GM12891 (cell line): ENCODE results near the gene TGM4.
"Not testable (repeated sequence)": the region's sequence is repeated elsewhere in the genome, so short reads cannot be mapped to it uniquely, and the experiment has no call there.

Experiments used
- DNase-seq: peaks from one replicate; pipeline ENCODE4 v3.0.0; 2011; ENCODE audit warnings: low spot score; ENCODE audit not compliant: insufficient read length
- FAIRE-seq: peaks from 2 replicates; lab custom pipeline; 2011; peaks lifted over from hg19 to GRCh38; lab: Jason Lieb, UNC
- PAX5 ChIP-seq: IDR thresholded peaks from 2 replicates; pipeline ENCODE4 v1.6.1; 2011; ENCODE audit warnings: low read length, moderate library complexity, mild to moderate bottlenecking; ENCODE audit not compliant: insufficient read depth, severe bottlenecking
- POLR2A ChIP-seq: IDR thresholded peaks from 2 replicates; pipeline ENCODE4 v1.6.1; 2011; ENCODE audit warnings: low read depth, low read length, control low read depth
- POLR2AphosphoS5 ChIP-seq: IDR thresholded peaks from 2 replicates; pipeline ENCODE4 v1.6.1; 2011; ENCODE audit warnings: low read depth, low read length, control low read depth
- POU2F2 ChIP-seq: IDR thresholded peaks from 2 replicates; pipeline ENCODE4 v1.6.1; 2011; ENCODE audit warnings: low read depth, mild to moderate bottlenecking, control low read depth, low read length, moderate library complexity
- SPI1 ChIP-seq: IDR thresholded peaks from 2 replicates; pipeline ENCODE4 v1.6.1; 2011; ENCODE audit warnings: low read depth, low read length, control low read depth
- TAF1 ChIP-seq: IDR thresholded peaks from 2 replicates; pipeline ENCODE4 v1.6.1; 2011; ENCODE audit warnings: low read depth, low read length, control low read depth

TGM4 gene

DNA sequence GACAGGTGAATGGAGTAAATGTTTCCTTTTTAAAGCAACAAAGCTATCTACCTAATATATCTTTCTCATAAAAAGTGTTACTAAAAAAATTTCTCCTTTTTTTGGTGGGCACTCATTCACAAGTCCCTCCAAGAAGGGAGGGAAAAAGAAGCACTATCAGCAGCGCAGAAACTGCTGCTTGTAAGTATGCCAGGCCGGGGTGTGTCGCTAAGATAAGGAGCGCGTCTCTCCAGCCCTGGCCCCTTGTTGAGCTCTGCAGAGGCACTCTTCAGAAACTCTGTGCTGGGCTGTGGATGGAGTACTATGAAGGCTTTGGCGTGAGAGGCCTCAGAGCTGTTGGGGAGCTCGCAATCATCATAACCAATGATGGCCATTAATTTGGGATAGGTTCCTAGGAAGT, 52.5 kb downstream of the TGM4 start:
- DNase-seq (no peak), FAIRE-seq (no peak)
- TF ChIP-seq POU2F2: no peak
- TF ChIP-seq TAF1: no peak
- no peak for TF ChIP-seq POLR2AphosphoS5
- TF ChIP-seq PAX5: no peak
- no peak for TF ChIP-seq POLR2A
- TF ChIP-seq SPI1: no peak

DNA sequence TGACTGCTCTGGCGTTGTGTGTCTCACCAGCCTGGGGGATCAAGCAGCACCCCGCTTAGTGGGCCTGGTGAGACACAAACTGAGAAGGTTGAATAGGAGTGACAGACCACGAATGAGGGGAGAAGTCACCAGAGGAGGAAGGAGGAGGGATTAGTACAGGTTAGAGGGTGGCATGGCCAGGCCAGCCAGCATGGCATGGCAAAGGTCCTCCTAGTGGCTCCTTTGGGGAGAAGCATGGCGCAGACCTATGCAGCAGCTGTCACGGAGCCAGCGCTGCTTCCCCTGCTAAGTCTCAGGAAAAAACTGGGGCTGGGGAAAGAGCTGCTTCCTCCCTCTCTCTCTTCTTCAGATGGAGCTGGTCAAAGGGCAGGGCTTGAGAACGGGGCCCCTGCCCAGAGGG, 53.0 kb downstream of the TGM4 start:
- DNase-seq: no peak
- TF ChIP-seq SPI1 (no peak), POLR2A (no peak), POLR2AphosphoS5 (no peak), TAF1 (no peak), PAX5 (no peak), POU2F2 (no peak)
- no peak for FAIRE-seq

DNA sequence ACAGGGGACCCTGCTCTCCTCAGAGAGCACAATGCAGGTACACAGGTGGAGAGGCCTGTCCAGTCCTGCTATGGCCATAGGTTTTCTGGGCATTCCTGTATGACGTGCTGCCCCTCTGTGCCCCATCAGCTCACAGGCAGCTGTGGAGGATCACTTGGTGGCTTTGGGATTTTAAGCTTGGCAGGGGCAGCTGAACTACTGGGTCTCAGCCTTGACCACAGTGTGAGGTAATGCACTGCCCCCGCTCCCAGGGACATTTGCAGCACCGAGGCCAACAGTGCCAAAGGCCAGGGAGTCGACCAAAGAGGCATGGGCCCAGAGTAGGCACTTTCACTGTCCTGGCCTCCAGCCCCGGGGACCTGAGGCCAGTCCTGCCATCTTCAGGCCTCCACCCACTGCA, 55.4 kb downstream of the TGM4 start:
- TF ChIP-seq TAF1 (no peak), POU2F2 (no peak), PAX5 (no peak), SPI1 (no peak), POLR2A (no peak), POLR2AphosphoS5 (no peak)
- DNase-seq: no peak
- FAIRE-seq: no peak

DNA sequence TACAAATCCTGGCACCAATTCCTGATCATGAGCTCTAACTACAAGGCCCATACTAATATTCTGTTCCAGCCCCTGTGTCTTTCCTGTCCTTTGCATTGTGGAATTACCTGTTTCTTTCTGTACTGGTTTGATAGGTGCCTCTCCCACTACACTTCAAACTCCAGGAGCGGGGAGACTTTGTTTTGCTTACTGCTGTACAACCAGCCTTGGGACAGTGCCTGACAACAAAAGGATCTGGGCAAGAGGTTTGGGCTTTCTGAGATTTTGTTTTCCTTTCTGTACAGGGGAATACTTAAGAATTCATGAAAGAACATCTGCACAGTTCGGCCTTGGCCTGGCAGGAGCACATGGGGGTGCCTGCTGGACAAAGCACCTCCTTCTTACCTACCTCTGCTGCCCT, 56.5 kb downstream of the TGM4 start:
- DNase-seq: no peak
- FAIRE-seq: no peak
- TF ChIP-seq TAF1 (no peak), POLR2AphosphoS5 (no peak), POU2F2 (no peak), PAX5 (no peak), POLR2A (no peak), SPI1 (no peak)

DNA sequence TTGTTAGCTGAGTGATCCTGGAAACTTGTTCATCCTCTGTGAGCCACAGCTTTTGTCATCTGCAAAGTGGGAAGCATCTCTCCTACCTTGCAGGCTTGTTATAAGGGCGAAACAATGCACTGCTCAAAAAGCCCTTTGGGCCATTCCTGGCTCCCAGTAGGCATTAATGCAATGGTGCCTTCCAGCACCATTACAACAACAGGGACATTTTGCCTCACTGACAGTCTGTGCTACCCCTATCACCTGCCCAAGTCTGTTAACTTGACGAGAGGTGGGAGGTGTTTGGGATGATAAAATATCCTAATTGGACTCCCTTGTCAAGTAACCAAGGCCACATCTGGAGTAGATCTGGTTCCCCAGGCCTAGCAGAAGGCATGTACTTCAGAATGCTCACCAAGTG, 57.4 kb downstream of the TGM4 start:
- TF ChIP-seq POU2F2: no peak
- no peak for TF ChIP-seq POLR2AphosphoS5
- TF ChIP-seq PAX5: no peak
- DNase-seq (no peak), FAIRE-seq (no peak)

DNA sequence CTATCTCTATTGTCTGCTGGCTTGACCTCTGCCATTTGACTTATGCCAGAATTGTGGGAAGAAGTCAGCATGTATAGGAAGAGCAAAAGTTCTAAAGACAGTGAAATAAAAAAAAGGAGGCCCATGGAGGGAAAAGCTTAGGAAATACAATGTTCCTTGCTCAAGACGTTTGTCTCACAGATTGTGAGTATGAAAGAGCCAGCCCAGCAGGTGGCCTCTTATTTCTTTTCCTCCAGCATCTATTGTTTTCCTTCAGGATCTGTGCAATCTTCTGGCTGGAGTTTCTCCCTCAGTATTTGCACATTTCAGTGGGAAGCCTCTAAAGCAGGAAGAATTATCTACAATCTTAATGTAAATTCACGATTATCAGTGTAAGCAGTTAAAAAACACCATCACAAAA, 57.9 kb downstream of the TGM4 start:
- no peak for FAIRE-seq
- DNase-seq: no peak

DNA sequence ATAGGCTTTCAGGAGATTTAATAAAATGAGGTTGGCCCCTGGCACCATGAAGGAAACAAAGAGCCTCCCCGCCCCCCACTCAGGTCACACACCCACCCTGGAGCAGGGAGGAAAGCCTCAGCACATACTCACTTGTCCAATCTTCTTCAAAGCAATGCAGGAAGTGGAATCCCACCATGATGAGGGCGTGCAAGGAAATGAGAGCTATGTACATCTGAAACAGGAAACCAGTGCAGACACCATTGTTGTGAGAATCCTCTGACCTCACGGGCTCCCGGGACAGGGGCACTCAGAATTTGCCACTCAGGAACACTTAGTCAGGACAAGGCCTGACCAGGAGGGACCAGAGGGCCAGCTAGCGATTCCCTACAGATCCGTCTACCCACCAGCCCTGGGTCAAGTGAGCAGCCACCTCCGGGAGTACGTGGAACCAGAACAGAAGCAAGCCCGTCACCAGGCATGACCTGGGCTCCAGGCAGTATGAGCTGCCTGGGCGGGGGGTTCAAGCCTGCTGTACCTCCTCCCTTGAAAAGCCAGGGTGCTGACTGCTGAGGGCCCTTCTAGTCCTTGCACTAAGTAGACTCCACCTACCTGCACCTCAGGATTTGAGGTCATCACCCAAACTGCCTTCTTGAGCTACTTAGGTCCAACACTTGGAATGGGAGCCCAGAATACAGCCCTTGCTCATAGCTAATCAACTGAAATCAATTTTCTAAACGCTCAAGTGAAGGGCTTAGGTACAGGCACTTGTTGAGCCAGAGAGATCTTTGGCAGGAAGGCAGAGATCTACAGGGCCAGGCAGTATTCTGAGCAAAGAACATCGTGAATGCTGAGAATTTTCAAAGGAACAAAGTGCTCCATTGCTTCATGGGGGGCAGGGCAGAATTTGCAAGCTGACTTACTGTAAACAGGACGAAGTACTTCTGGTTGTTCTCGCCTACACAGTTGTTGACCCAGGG, 58.9 kb downstream of the TGM4 start:
- FAIRE-seq (no peak), DNase-seq (no peak)
- TF ChIP-seq SPI1 (no peak), PAX5 (no peak), POU2F2 (no peak), POLR2A (no peak), TAF1 (no peak)

More for the DNA sequence above, 57.9 kb downstream of the TGM4 start:
- TF ChIP-seq POLR2A (no peak), TAF1 (no peak), PAX5 (no peak), SPI1 (no peak)

DNA sequence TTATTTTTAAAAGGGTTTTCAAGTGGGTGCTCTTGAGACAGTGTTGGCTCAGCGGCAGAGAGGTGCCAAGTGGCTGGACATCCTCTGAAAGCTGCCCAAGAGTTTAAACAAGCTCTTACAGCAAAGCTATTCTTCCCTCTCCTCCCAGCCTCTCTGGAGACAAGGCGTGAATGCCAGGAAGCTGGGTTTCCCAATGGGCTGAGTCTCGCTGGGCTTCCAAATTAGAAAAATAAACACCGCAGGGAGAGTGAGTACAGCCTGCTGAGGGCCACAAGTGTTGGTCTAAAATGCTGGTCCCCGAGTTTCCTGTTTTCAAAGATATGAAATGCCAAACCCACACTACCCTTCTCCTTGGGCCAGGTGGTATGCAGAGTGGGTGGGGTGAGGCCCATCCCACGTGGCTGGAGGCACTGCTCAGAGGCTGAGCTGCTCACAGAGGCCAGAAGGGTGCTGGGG, 65.2 kb downstream of the TGM4 start:
- TF ChIP-seq POLR2AphosphoS5: no peak
- TF ChIP-seq SPI1: no peak
- FAIRE-seq: no peak

DNA sequence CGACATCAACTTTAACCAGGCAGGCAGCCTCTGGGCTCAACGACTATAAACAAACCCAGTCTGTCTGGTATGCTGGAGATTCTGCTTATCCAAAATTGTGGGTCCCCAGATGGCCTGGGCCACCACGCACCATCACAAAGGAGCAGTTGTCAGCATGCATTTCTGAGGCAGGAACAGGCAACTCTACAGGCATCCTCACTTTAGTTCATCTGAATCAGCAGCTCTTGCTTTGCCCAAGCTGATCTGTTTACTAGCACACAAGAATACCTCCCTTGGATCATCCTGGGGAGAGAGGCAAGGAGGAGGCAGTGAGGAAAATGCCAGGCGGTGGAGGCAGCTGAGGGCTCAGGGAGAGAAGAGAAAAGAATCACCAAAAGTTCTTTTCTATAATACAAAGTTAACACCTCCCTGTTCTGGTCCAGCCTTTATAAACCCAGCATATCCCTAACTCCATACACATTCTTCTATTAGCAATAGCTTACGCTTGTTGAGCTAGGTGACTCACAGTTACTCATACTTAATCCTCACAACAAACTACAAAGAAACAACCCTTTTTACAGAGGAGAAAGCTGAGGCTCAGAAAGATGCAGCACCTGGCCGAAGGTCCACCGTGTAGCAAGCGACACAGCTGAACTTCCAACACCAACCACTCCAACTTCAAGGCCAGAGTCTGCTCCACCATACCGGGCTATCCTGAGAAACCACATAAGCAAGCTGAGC, 68.0 kb downstream of the TGM4 start:
- TF ChIP-seq POU2F2: no peak
- TF ChIP-seq TAF1: no peak
- no peak for TF ChIP-seq PAX5
- TF ChIP-seq POLR2A: no peak
- TF ChIP-seq SPI1: no peak
- TF ChIP-seq POLR2AphosphoS5: no peak
- DNase-seq: no peak
- FAIRE-seq: no peak

More for the DNA sequence above, 65.2 kb downstream of the TGM4 start:
- DNase-seq: no peak

DNA sequence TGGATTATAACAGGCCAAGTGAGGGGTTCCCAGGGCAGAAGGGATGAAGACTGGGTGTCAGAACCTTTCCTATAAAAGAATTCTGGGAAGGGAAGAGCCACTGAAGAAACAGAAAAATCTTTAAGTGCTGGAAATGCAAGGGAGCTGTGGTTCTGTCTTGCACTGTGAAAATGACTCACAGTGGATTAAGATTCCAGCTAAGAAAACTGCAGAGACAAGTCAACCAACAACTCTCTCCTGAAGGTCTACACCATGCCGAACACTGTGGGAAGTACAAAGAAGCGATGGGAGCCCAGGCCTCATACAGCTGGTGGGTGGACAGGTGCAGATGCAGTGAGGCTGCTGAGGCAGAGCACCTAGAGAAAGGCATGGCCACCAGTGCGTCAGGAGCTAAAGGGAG, 73.8 kb downstream of the TGM4 start:
- DNase-seq (no peak), FAIRE-seq (no peak)
- TF ChIP-seq PAX5 (no peak), POLR2A (no peak), TAF1 (no peak), SPI1 (no peak), POU2F2 (no peak), POLR2AphosphoS5 (no peak)

DNA sequence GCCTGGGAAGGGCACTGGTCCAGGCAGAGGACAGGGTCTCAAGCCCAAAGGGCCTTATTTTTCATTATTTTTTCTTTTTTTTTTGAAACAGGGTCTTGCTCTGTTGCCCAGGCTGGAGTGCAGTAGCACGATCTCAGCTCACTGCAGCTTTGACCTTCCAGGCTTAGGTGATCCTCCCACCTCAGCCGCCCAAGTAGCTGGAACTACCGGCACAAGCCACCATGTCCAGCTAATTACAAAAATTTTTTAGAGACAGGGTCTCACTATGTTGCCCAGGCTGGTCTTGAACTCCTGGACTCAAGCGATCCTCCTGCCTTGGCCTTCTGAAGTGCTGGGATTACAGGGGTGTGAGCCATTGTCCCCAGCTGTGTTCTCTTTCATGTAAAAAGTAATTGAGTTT, 75.4 kb downstream of the TGM4 start:
- not testable (repeated sequence) for DNase-seq, FAIRE-seq
